Measurements from ENCODE around the gene SRSF12.

- TF ChIP-seq POLR2A (IDR thresholded peaks at IDR 0.05): no peak
- TF ChIP-seq CTCF (IDR thresholded peaks at IDR 0.05): no peak
Measured at GRCh38 chr6:89073840-89074239, 44.0 kb downstream of the SRSF12 start.
